Naive thymus-derived CD4-positive, alpha-beta T cell (primary cell): ENCODE measurements around the gene ENTPD6. TPM values are rescaled to one million over a fixed set of nuclear protein-coding genes. Genes with fewer than 3 reads are reported as not detected.

Experiments
- ATAC-seq: fragments of 150-1000 bp; cut with Tn5 transposase; 2 replicates; pipeline ENCODE4 v1.10.0; 2021; ENCODE audit warnings: mild to moderate bottlenecking, moderate library complexity
- CTCF ChIA-PET: fragments of 350-600 bp; sonication (Branson Sonifier 250); formaldehyde crosslinking; loops from one replicate; lab custom pipeline; 2021; ENCODE audit warnings: antibody characterized with exemption; lab: Charles Lee
- POLR2A ChIA-PET: fragments of 350-600 bp; sonication (Branson Sonifier 250); formaldehyde crosslinking; loops from one replicate; lab custom pipeline; 2021; ENCODE audit warnings: antibody characterized with exemption, inconsistent platforms; lab: Charles Lee
- DNase-seq, 9 donors: peaks; one replicate each; pipeline versions ENCODE4 v3.0.0 to v3.0.0-alpha.2; 2020 to 2022; ENCODE audit warnings: mixed read lengths in 1 of 9
- H3K27ac ChIP-seq: one replicate; pipeline ENCODE4 v1.7.0; 2013; ENCODE audit warnings: mild to moderate bottlenecking, low read depth, low read length, moderate library complexity
- H3K27me3 ChIP-seq, 2 donors: one replicate each; pipeline ENCODE4 v1.7.0; 2013; ENCODE audit warnings: low read length in 2 of 2, mild to moderate bottlenecking in 2 of 2, moderate library complexity in 2 of 2; ENCODE audit not compliant: control insufficient read depth in 2 of 2, insufficient read depth in 2 of 2
- H3K36me3 ChIP-seq, 3 experiments: 1 replicate in 2 of 3; 2 replicates in 1 of 3; pipeline ENCODE4 v1.7.0; 2013; ENCODE audit warnings: low read length in 3 of 3, mild to moderate bottlenecking in 3 of 3, moderate library complexity in 1 of 3; ENCODE audit not compliant: insufficient read depth in 3 of 3, control insufficient read depth in 2 of 3
- H3K4me1 ChIP-seq, 2 donors: one replicate each; pipeline ENCODE4 v1.7.0; 2013; ENCODE audit warnings: low read length in 2 of 2, mild to moderate bottlenecking in 2 of 2, moderate library complexity in 1 of 2; ENCODE audit not compliant: control insufficient read depth in 2 of 2, insufficient read depth in 2 of 2
- H3K4me3 ChIP-seq: 2 replicates; pipeline ENCODE4 v1.7.0; 2013; ENCODE audit warnings: mild to moderate bottlenecking, low read length
- H3K9me3 ChIP-seq, 3 experiments: 1 replicate in 2 of 3; 2 replicates in 1 of 3; pipeline ENCODE4 v1.7.0; 2013; ENCODE audit warnings: low read length in 3 of 3; ENCODE audit not compliant: control insufficient read depth in 2 of 3
- H3K27ac Mint-ChIP-seq, 9 donors: one replicate each; pipeline ENCODE4 v1.8.0; 2020 to 2022; ENCODE audit warnings: mixed read lengths in 9 of 9, mild to moderate bottlenecking in 8 of 9, moderate library complexity in 5 of 9, inconsistent platforms in 2 of 9
- H3K27me3 Mint-ChIP-seq, 5 donors: one replicate each; pipeline ENCODE4 v1.8.0; 2021 to 2022; ENCODE audit warnings: mixed read lengths in 5 of 5, mild to moderate bottlenecking in 1 of 5
- H3K36me3 Mint-ChIP-seq, 5 donors: one replicate each; pipeline ENCODE4 v1.8.0; 2020 to 2022; ENCODE audit warnings: mixed read lengths in 5 of 5, mild to moderate bottlenecking in 3 of 5, inconsistent platforms in 1 of 5
- H3K4me1 Mint-ChIP-seq, 7 donors: one replicate each; pipeline ENCODE4 v1.8.0; 2020 to 2022; ENCODE audit warnings: mixed read lengths in 7 of 7, mild to moderate bottlenecking in 3 of 7, inconsistent platforms in 1 of 7
- H3K4me3 Mint-ChIP-seq, 10 donors: one replicate each; pipeline ENCODE4 v1.8.0; 2020 to 2022; ENCODE audit warnings: mild to moderate bottlenecking in 10 of 10, mixed read lengths in 10 of 10, moderate library complexity in 6 of 10, inconsistent platforms in 2 of 10
- H3K9me3 Mint-ChIP-seq, 11 donors: one replicate each; pipeline ENCODE4 v1.8.0; 2020 to 2022; ENCODE audit warnings: mixed read lengths in 11 of 11, mild to moderate bottlenecking in 4 of 11, inconsistent platforms in 1 of 11, moderate library complexity in 1 of 11
- intact Hi-C, 2 donors: fragments of 100-400 bp; cut with micrococcal nuclease; formaldehyde crosslinking; loops; one replicate each; pipeline ENCODE4 v1.15.1; 2023
- polyA plus RNA-seq, 2 donors: library from polyadenylated mRNA; unstranded; fragments of 300-500 nt; fragmentation: Illumina TruSeq; gene quantifications; one replicate each; pipeline ENCODE4 v1.2.3, GENCODE V29; 2021
- total RNA-seq, 6 experiments: library from RNA in 5 of 6; stranded (reverse) in 5 of 6; gene quantifications; 1 replicate in 5 of 6; 2 replicates in 1 of 6; pipeline ENCODE4 v1.2.3 and lab custom pipeline; 2021 to 2026

The ENTPD6 gene
- total and polyA plus RNA-seq, 7 experiments from 2014 or later: 41.1 to 108 (median 68.6) TPM

- Histone ChIP-seq H3K4me3 (no peak overlapping the region), H3K27ac (no peak overlapping the region), H3K4me1 (no peaks in the 10 kb centered on the region), H3K36me3 (peaks cover 0 to 70% (median 0%) of the 10 kb centered on the region in 3 experiments), H3K27me3 (no peaks in the 10 kb centered on the region), H3K9me3 (no peaks in the 10 kb centered on the region)
- Mint-ChIP-seq H3K27me3 (no peaks in the 10 kb centered on the region), H3K9me3 (no peaks in the 10 kb centered on the region), H3K4me1 (peaks cover 0 to 3% (median 0%) of the 10 kb centered on the region in 7 donors), H3K27ac (no peak overlapping the region), H3K4me3 (no peak overlapping the region), H3K36me3 (peaks cover 0 to 24% (median 4%) of the 10 kb centered on the region in 5 donors)
- intact Hi-C loops: no loop called here
- ATAC-seq (no peak), DNase-seq (peak in 1 of 9 donors; percentile 9)
- ChIA-PET POLR2A (no interaction called here), CTCF (interaction anchor here (0.6 to 1.2 kb wide), 4 partner anchors 19 to 179 kb away, joined by 3 to 4 read pairs (median 3); no protein-coding TSS in a partner anchor)
Measured at GRCh38 chr20:25220021-25220730, 24.7 kb downstream of the ENTPD6 start.

DNA sequence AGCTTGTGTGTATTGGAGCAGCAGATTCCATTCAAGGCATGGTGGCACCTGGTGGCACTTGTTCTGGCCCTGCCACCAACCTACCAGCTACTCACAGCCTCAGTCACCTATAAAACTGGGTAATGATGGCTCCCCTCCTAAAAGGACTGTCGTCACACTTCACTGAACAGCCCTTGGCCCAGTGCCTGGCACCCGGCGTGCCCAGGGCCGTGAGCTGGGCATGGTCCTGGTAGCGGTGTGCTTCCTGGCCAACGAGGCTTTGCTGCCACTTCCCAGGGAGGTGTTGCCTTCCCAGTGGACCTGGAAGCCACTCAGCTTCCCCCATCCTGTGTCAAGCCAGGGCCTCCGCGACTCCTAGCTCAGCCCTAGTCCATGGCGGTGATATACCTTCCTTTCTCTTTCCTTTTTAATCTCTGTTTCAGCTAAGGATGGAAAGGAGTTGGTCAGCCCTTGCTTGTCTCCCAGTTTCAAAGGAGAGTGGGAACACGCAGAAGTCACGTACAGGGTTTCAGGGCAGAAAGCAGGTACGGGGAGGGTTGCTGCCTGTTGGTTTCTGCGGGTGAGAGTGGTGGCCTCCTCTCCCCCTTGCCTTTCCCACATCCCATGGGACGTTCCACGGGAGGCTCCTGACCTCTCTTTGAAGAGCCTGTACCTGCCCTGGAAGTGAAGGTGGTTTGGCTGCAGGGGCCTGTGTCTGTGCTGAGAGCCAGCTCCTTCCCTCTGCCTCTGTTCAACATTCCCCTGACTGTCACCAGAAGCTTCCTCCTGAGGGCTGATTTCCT is 25.5 kb downstream of the ENTPD6 start:
- Mint-ChIP-seq H3K4me3 (no peak overlapping the region), H3K4me1 (peaks cover 0 to 3% (median 0%) of the 10 kb centered on the region in 7 donors), H3K27me3 (no peaks in the 10 kb centered on the region), H3K27ac (no peak overlapping the region), H3K9me3 (no peaks in the 10 kb centered on the region), H3K36me3 (peaks cover 0 to 17% (median 4%) of the 10 kb centered on the region in 5 donors)
- Histone ChIP-seq H3K36me3 (peaks cover 0 to 70% (median 0%) of the 10 kb centered on the region in 3 experiments), H3K27ac (no peak overlapping the region), H3K9me3 (no peaks in the 10 kb centered on the region), H3K4me1 (no peaks in the 10 kb centered on the region), H3K27me3 (no peaks in the 10 kb centered on the region), H3K4me3 (no peak overlapping the region)
- ATAC-seq (no peak), DNase-seq (no peak)
- intact Hi-C loops: no loop called here
- POLR2A ChIA-PET: interaction anchor here (0.6 kb wide), 1 partner anchor 27 kb away, joined by 3 read pairs; the partner anchor contains the start of gene PYGB
- CTCF ChIA-PET: interaction anchor here (0.6 to 1.2 kb wide), 2 partner anchors 31 to 178 kb away, joined by 3 read pairs; no protein-coding TSS in a partner anchor

DNA sequence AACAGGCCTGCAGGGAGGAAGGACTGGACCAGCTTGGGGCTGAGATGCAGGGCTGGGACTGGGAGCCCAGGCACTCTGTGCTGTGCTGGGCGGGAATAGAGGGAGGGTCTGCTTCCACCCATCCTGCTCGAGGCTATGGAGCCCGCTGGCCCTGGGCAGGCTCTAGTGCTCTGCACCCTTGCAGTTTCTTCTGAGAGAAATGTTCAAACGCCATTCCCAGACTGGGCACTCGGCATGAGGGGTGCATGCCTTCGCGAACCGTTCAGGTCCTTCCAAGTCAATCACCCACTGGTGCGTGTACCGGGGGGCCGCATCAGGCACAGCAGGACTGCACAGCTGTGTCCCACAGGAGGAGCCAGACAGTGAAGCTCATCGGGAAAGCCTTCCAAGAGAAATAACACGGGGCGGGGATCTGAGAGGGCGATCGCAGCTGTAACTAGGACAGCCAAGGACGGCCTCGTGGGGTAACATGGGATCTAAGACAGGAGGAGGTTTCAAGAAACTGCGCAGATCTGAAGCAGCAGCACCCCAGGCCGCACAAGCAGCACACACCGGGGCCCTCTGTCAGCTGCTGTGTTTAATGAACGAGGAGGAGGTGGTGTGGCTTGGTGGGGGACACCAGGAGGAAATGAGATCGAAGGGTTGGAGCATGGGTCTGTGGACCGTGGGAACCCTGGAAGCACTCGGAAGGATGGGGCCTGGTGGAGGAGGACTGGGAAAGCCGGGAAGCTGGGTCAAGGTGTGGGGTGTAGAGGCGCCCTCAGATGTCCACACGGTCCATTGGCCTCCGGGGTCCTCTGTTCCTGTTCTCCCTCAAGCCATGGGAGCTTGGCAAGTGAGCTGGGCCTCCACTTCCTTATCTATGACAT is 26.3 kb downstream of the ENTPD6 start:
- Histone ChIP-seq H3K9me3 (no peaks in the 10 kb centered on the region), H3K36me3 (peaks cover 0 to 67% (median 0%) of the 10 kb centered on the region in 3 experiments), H3K27me3 (no peaks in the 10 kb centered on the region), H3K4me1 (no peaks in the 10 kb centered on the region), H3K27ac (no peak overlapping the region), H3K4me3 (no peak overlapping the region)
- CTCF ChIA-PET: interaction anchor here (1.2 kb wide), 1 partner anchor 177 kb away, joined by 3 read pairs; no protein-coding TSS in a partner anchor
- no peaks in the 10 kb centered on the region for H3K27me3 Mint-ChIP-seq
- no peaks in the 10 kb centered on the region for H3K9me3 Mint-ChIP-seq
- ATAC-seq (no peak), DNase-seq (no peak)
- intact Hi-C loops: no loop called here
- peaks cover 0 to 3% (median 0%) of the 10 kb centered on the region in 7 donors for H3K4me1 Mint-ChIP-seq
- no peak overlapping the region for H3K27ac Mint-ChIP-seq
- no peak overlapping the region for H3K4me3 Mint-ChIP-seq
- peaks cover 0 to 12% (median 4%) of the 10 kb centered on the region in 5 donors for H3K36me3 Mint-ChIP-seq
- POLR2A ChIA-PET: interaction anchor here (0.6 kb wide), 1 partner anchor 26 kb away, joined by 3 read pairs; the partner anchor contains the start of gene PYGB

GRCh38 chr20:25222461-25223178 is 27.1 kb downstream of the ENTPD6 start:
- Mint-ChIP-seq H3K9me3 (no peaks in the 10 kb centered on the region), H3K4me1 (peaks cover 0 to 3% (median 0%) of the 10 kb centered on the region in 7 donors), H3K36me3 (peaks cover 0 to 10% (median 4%) of the 10 kb centered on the region in 5 donors), H3K4me3 (no peak overlapping the region), H3K27me3 (no peaks in the 10 kb centered on the region), H3K27ac (no peak overlapping the region)
- H3K27me3 ChIP-seq: no peaks in the 10 kb centered on the region
- no peaks in the 10 kb centered on the region for H3K4me1 ChIP-seq
- no peak overlapping the region for H3K27ac ChIP-seq
- ChIA-PET CTCF (no interaction called here), POLR2A (no interaction called here)
- no peaks in the 10 kb centered on the region for H3K9me3 ChIP-seq
- peaks cover 0 to 59% (median 0%) of the 10 kb centered on the region in 3 experiments for H3K36me3 ChIP-seq
- ATAC-seq (no peak), DNase-seq (no peak)
- intact Hi-C loops: no loop called here
- H3K4me3 ChIP-seq: no peak overlapping the region

- Histone ChIP-seq H3K9me3 (no peaks in the 10 kb centered on the region), H3K36me3 (peaks cover 0 to 53% (median 0%) of the 10 kb centered on the region in 3 experiments), H3K4me1 (no peaks in the 10 kb centered on the region), H3K4me3 (no peak overlapping the region), H3K27me3 (no peaks in the 10 kb centered on the region), H3K27ac (no peak overlapping the region)
- ChIA-PET POLR2A (no interaction called here), CTCF (no interaction called here)
- ATAC-seq: no peak
- peak in 1 of 9 donors; percentile 51 for DNase-seq
- Mint-ChIP-seq H3K9me3 (no peaks in the 10 kb centered on the region), H3K36me3 (peaks cover 0 to 8% (median 4%) of the 10 kb centered on the region in 5 donors), H3K4me3 (no peak overlapping the region), H3K27me3 (no peaks in the 10 kb centered on the region), H3K4me1 (peaks cover 0 to 3% (median 0%) of the 10 kb centered on the region in 7 donors), H3K27ac (peak overlapping the region in 1 of 9 donors; percentile 17)
- intact Hi-C loops: no loop called here
Measured at GRCh38 chr20:25223179-25223661, 27.7 kb downstream of the ENTPD6 start.
